CD14-positive monocyte (primary cell): ENCODE data around the gene CGN. TPM values are rescaled to one million over a fixed set of nuclear protein-coding genes. Genes with fewer than 3 reads are reported as not detected.

Source experiments
- DNase-seq, 3 donors: peaks; one replicate each; pipeline ENCODE4 v3.0.0-alpha.2; 2011 to 2022
- H2AFZ ChIP-seq: 2 replicates; pipeline ENCODE4 v1.6.0; 2012; ENCODE audit warnings: mild to moderate bottlenecking, low read depth, low read length, inconsistent platforms; ENCODE audit not compliant: insufficient read depth, poor library complexity, severe bottlenecking
- H3K27ac ChIP-seq, 2 donors: 1 replicate in 1 of 2; 2 replicates in 1 of 2; pipeline ENCODE4 v1.5.1; 2012 to 2013; ENCODE audit warnings: low read length in 2 of 2, control low read depth in 1 of 2, inconsistent platforms in 1 of 2, low read depth in 1 of 2, mild to moderate bottlenecking in 1 of 2
- H3K27me3 ChIP-seq, 2 donors: one replicate each; pipeline versions ENCODE4 v1.6.0 to v1.6.1; 2011 to 2013; ENCODE audit warnings: low read length in 2 of 2; ENCODE audit not compliant: control insufficient read depth in 2 of 2, insufficient read depth in 2 of 2
- H3K36me3 ChIP-seq, 2 donors: replicated peaks in 1 of 2; 1 replicate in 1 of 2; 2 replicates in 1 of 2; pipeline versions ENCODE4 v1.5.1 to v1.6.1; 2012 to 2013; ENCODE audit warnings: low read length in 2 of 2, control low read depth in 1 of 2, inconsistent platforms in 1 of 2, mild to moderate bottlenecking in 1 of 2; ENCODE audit not compliant: insufficient read depth in 2 of 2, control insufficient read depth in 1 of 2
- H3K4me1 ChIP-seq, 2 donors: 1 replicate in 1 of 2; 2 replicates in 1 of 2; pipeline versions ENCODE4 v1.5.1 to v1.6.1; 2012 to 2013; ENCODE audit warnings: low read length in 2 of 2, control low read depth in 1 of 2, inconsistent platforms in 1 of 2, mild to moderate bottlenecking in 1 of 2, moderate library complexity in 1 of 2; ENCODE audit not compliant: insufficient read depth in 2 of 2, control insufficient read depth in 1 of 2
- H3K4me2 ChIP-seq: replicated peaks from 2 replicates; pipeline ENCODE3; 2012; ENCODE audit warnings: low read length, moderate library complexity, mild to moderate bottlenecking; ENCODE audit not compliant: poor library complexity, severe bottlenecking; ENCODE audit errors: extremely low read depth
- H3K4me3 ChIP-seq, 3 experiments: fragments of 200-600 bp in 1 of 3; sonication (generic) in 1 of 3; replicated peaks in 1 of 3; 1 replicate in 2 of 3; 2 replicates in 1 of 3; pipeline ENCODE4 v1.5.1; 2011 to 2013; ENCODE audit warnings: low read length in 3 of 3, mild to moderate bottlenecking in 3 of 3, control low read depth in 2 of 3, low read depth in 2 of 3, inconsistent platforms in 1 of 3, moderate library complexity in 1 of 3
- H3K79me2 ChIP-seq: 2 replicates; pipeline ENCODE4 v1.6.0; 2012; ENCODE audit warnings: mild to moderate bottlenecking, control low read depth, inconsistent platforms, low read length, moderate library complexity; ENCODE audit not compliant: insufficient read depth
- H3K9ac ChIP-seq: 2 replicates; pipeline ENCODE4 v1.6.0; 2017; ENCODE audit warnings: low read length, mild to moderate bottlenecking; ENCODE audit not compliant: insufficient read depth, poor library complexity, severe bottlenecking
- H3K9me3 ChIP-seq, 2 donors: replicated peaks in 1 of 2; 1 replicate in 1 of 2; 2 replicates in 1 of 2; pipeline versions ENCODE4 v1.5.1 to v1.6.1; 2012 to 2013; ENCODE audit warnings: low read length in 2 of 2, control low read depth in 1 of 2; ENCODE audit not compliant: control insufficient read depth in 1 of 2, insufficient read depth in 1 of 2
- H4K20me1 ChIP-seq: 2 replicates; pipeline ENCODE4 v1.6.0; 2012; ENCODE audit warnings: mild to moderate bottlenecking, low read length, control low read depth, moderate library complexity; ENCODE audit not compliant: insufficient read depth
- H3K27ac Mint-ChIP-seq, 7 donors: one replicate each; pipeline ENCODE4 v1.8.0; 2020; ENCODE audit warnings: mild to moderate bottlenecking in 7 of 7, mixed read lengths in 7 of 7, moderate library complexity in 6 of 7, inconsistent platforms in 2 of 7
- H3K27me3 Mint-ChIP-seq, 3 donors: one replicate each; pipeline ENCODE4 v1.8.0; 2021 to 2022; ENCODE audit warnings: low read depth in 3 of 3, mild to moderate bottlenecking in 3 of 3, mixed read lengths in 3 of 3, moderate library complexity in 3 of 3, inconsistent platforms in 1 of 3
- H3K36me3 Mint-ChIP-seq, 2 donors: one replicate each; pipeline ENCODE4 v1.8.0; 2020; ENCODE audit warnings: mixed read lengths in 2 of 2, inconsistent platforms in 1 of 2, mild to moderate bottlenecking in 1 of 2
- H3K4me1 Mint-ChIP-seq: one replicate; pipeline ENCODE4 v1.8.0; 2020; ENCODE audit warnings: mild to moderate bottlenecking, mixed read lengths
- H3K4me3 Mint-ChIP-seq, 2 donors: one replicate each; pipeline ENCODE4 v1.8.0; 2020; ENCODE audit warnings: mild to moderate bottlenecking in 2 of 2, mixed read lengths in 2 of 2, moderate library complexity in 1 of 2
- H3K9me3 Mint-ChIP-seq, 7 donors: one replicate each; pipeline ENCODE4 v1.8.0; 2020 to 2022; ENCODE audit warnings: mixed read lengths in 7 of 7, mild to moderate bottlenecking in 6 of 7, moderate library complexity in 6 of 7, inconsistent platforms in 2 of 7
- WGBS: methylation state at CpG from one replicate; pipeline ENCODE4 v1.1.5; 2013; ENCODE audit warnings: missing lambda C conversion rate; ENCODE audit not compliant: insufficient coverage; 5-methylcytosine and 5-hydroxymethylcytosine counted together
- intact Hi-C, 2 donors: fragments of 100-400 bp; cut with micrococcal nuclease; formaldehyde crosslinking; loops; one replicate each; pipeline versions ENCODE4 v1.15.0 to v1.15.1; 2023
- polyA plus RNA-seq, 3 donors: library from polyadenylated mRNA; depleted of rRNA in 1 of 3; unstranded in 2 of 3; stranded (reverse) in 1 of 3; fragments of 300-500 nt in 2 of 3; fragments of >200 nt in 1 of 3; fragmentation: Illumina TruSeq in 2 of 3; gene quantifications; 1 replicate in 2 of 3; 2 replicates in 1 of 3; pipeline ENCODE4 v1.2.3, GENCODE V29; 2012 to 2021
- TF ChIP-seq, protein P1 (sequence below): fragments of 200-600 bp; IDR thresholded peaks from one replicate; pipeline ENCODE4 v1.8.0; 2022; ENCODE audit warnings: antibody characterized with exemption, mild to moderate bottlenecking

The CGN gene
- polyA plus RNA-seq, 3 donors: not detected

DNA sequence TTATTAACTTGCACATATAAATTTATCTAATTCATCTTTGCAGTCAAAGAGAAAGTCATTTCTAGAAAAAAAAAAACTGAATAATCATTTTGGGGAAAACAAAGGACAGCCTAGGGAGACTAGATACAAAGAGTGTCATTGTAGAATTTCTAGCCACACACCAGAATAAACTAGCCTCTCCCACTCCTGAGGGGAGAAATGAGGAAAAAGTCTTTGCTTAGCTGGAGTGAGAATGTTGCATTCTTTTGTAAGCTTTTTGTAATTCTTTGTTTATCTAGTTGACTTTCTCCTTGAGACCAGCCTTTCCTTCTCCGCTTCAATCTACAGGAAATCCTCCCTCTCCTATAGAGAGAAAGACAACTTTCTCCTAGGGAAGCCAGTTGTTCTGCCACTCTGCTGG, 15.9 kb upstream of the CGN start:
- Mint-ChIP-seq H3K27ac (peak overlapping the region in 1 of 7 donors; percentile 30), H3K27me3 (peaks cover 3 to 13% (median 4%) of the 10 kb centered on the region in 3 donors), H3K9me3 (peaks cover 0 to 4% (median 0%) of the 10 kb centered on the region in 7 donors), H3K4me3 (no peak overlapping the region), H3K36me3 (no peaks in the 10 kb centered on the region), H3K4me1 (no peaks in the 10 kb centered on the region)
- no peaks in the 10 kb centered on the region for H3K79me2 ChIP-seq
- no peak overlapping the region for H3K9ac ChIP-seq
- no peak overlapping the region for H2AFZ ChIP-seq
- H3K27ac ChIP-seq: no peak overlapping the region
- H3K27me3 ChIP-seq: no peaks in the 10 kb centered on the region
- intact Hi-C loops: no loop called here
- H3K4me2 ChIP-seq: no peak overlapping the region
- H3K9me3 ChIP-seq: no peaks in the 10 kb centered on the region
- TF ChIP-seq, protein P1, sequence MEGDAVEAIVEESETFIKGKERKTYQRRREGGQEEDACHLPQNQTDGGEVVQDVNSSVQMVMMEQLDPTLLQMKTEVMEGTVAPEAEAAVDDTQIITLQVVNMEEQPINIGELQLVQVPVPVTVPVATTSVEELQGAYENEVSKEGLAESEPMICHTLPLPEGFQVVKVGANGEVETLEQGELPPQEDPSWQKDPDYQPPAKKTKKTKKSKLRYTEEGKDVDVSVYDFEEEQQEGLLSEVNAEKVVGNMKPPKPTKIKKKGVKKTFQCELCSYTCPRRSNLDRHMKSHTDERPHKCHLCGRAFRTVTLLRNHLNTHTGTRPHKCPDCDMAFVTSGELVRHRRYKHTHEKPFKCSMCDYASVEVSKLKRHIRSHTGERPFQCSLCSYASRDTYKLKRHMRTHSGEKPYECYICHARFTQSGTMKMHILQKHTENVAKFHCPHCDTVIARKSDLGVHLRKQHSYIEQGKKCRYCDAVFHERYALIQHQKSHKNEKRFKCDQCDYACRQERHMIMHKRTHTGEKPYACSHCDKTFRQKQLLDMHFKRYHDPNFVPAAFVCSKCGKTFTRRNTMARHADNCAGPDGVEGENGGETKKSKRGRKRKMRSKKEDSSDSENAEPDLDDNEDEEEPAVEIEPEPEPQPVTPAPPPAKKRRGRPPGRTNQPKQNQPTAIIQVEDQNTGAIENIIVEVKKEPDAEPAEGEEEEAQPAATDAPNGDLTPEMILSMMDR: no peak
- WGBS: no CpG with 5 or more reads among the region's 1 CpG
- H3K36me3 ChIP-seq: no peaks in the 10 kb centered on the region
- no peak for DNase-seq
- no peak overlapping the region for H3K4me3 ChIP-seq
- H3K4me1 ChIP-seq: no peaks in the 10 kb centered on the region
- no peaks in the 10 kb centered on the region for H4K20me1 ChIP-seq

DNA sequence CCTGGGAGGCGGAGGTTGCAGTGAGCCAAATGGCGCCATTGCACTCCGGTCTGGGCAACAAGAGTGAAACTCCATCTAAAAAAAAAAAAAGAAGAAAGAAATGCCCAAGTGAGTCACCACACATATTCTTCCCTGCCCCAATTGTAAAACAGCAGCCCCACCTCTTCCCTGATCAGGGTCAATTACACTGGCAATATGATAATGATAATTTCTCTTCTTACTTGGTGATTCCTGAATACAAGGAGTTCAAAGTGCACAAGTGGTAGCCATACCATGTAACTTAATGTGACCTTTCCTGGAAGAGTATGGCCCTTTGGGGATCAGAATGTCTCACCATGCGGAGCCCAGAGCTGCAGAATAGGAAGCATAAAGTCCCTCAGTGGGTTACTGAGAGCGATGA, 11.8 kb upstream of the CGN start:
- Mint-ChIP-seq H3K4me1 (no peaks in the 10 kb centered on the region), H3K27me3 (peaks cover 4 to 9% (median 6%) of the 10 kb centered on the region in 3 donors), H3K4me3 (no peak overlapping the region), H3K27ac (peak overlapping the region in 1 of 7 donors; percentile 55), H3K36me3 (no peaks in the 10 kb centered on the region), H3K9me3 (peaks cover 0 to 4% (median 0%) of the 10 kb centered on the region in 7 donors)
- no peaks in the 10 kb centered on the region for H3K79me2 ChIP-seq
- H3K9ac ChIP-seq: no peak overlapping the region
- H3K36me3 ChIP-seq: no peaks in the 10 kb centered on the region
- WGBS: 95% methylated on average over 2 of the region's 5 CpGs
- H3K27ac ChIP-seq: no peak overlapping the region
- H3K4me2 ChIP-seq: no peak overlapping the region
- TF ChIP-seq, protein P1: no peak
- H3K4me1 ChIP-seq: no peaks in the 10 kb centered on the region
- H2AFZ ChIP-seq: no peak overlapping the region
- H3K4me3 ChIP-seq: no peak overlapping the region
- H3K9me3 ChIP-seq: no peaks in the 10 kb centered on the region
- intact Hi-C loops: no loop called here
- H4K20me1 ChIP-seq: no peaks in the 10 kb centered on the region
- H3K27me3 ChIP-seq: no peaks in the 10 kb centered on the region
- no peak for DNase-seq
